B cell (primary cell): ENCODE measurements around the gene TNNT3.

Experiments used
- EZH2 ChIP-seq: IDR thresholded peaks from 2 replicates; pipeline ENCODE4 v1.6.1; 2012; ENCODE audit warnings: borderline replicate concordance, low read depth, mild to moderate bottlenecking, moderate library complexity, low read length; ENCODE audit not compliant: insufficient read depth, poor library complexity, severe bottlenecking
- TF ChIP-seq, protein P1 (sequence below): fragments of 200-600 bp; IDR thresholded peaks from one replicate; pipeline ENCODE4 v1.8.0; 2022; ENCODE audit warnings: antibody characterized with exemption, mild to moderate bottlenecking

DNA sequence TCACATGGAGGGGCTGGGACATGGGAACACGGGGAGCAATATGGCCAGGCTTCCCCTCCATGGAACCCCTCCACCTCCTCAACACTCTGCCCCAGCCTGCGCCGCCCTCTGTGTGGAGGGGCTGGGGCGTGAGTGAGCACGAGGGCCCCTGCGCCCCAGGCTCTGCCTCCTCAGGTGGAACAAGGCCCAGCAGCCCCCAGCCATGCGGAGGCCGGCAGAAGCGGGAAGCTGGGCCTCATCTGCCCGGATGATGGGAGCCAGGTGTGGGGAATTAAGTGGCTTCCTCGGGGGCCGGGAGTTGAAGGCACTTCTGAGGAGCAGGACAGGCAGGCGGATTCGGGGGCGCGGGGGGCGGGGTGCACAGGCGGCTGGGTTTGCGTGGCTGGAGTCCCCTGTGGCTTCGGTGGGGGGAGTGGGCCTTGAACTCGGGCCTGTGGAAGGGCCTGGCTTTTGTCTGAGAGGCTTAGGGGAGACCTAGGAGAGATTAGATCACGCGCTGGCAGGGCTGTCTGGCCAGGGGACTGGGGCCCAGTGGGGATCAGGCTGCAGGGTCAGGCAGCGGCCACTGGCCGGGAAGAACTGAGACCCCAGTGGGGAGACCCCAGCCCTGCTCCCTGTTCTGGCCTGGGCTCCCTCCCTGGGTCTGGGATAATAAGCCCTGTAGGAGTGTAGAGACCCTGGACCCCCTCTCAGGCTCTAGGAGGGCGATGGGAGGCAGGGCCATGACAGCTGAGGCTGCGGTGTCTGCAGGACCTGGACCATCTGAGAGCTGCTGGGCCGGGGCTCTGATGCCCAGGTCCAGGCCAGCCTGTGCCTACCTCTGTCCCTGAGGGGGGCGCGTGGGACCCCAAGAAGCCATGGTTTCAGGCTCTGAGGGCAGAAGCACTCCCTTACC lies 41.1 kb upstream of the TNNT3 start:
- TF ChIP-seq, protein P1, sequence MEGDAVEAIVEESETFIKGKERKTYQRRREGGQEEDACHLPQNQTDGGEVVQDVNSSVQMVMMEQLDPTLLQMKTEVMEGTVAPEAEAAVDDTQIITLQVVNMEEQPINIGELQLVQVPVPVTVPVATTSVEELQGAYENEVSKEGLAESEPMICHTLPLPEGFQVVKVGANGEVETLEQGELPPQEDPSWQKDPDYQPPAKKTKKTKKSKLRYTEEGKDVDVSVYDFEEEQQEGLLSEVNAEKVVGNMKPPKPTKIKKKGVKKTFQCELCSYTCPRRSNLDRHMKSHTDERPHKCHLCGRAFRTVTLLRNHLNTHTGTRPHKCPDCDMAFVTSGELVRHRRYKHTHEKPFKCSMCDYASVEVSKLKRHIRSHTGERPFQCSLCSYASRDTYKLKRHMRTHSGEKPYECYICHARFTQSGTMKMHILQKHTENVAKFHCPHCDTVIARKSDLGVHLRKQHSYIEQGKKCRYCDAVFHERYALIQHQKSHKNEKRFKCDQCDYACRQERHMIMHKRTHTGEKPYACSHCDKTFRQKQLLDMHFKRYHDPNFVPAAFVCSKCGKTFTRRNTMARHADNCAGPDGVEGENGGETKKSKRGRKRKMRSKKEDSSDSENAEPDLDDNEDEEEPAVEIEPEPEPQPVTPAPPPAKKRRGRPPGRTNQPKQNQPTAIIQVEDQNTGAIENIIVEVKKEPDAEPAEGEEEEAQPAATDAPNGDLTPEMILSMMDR, result no peak
- TF ChIP-seq EZH2, result no peak
